GM19324 (cell line): ENCODE results near the gene PIGK.
"Not testable (repeated sequence)": the region's sequence is repeated elsewhere in the genome, so short reads cannot be mapped to it uniquely, and the experiment has no call there.

Experiments used
- ATAC-seq: cut with Tn5 transposase; IDR thresholded peaks from one replicate; pipeline ENCODE4 v1.9.1; 2021; ENCODE audit warnings: mild to moderate bottlenecking, moderate library complexity; ENCODE audit not compliant: unreplicated experiment, low FRiP score

Gene PIGK

DNA sequence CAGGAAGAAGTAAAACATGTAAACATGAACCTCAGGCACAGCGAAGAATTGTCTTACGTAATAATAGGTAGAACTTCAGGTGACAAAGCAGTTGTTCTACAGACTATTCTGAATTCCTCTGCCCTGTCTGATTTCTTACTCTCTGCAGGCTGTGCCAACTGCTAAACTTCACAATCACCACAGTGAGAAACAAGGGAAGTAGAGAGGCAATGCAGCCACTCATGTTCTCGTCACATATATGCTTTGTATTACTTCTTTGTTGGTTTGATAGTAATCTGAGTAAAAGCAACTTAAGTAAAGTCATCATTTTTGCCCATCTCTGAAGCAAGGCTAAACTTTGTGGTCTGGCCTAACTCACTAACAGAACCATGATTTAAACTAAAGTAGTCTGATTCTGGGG, 21.9 kb downstream of the PIGK start:
- ATAC-seq = no peak

DNA sequence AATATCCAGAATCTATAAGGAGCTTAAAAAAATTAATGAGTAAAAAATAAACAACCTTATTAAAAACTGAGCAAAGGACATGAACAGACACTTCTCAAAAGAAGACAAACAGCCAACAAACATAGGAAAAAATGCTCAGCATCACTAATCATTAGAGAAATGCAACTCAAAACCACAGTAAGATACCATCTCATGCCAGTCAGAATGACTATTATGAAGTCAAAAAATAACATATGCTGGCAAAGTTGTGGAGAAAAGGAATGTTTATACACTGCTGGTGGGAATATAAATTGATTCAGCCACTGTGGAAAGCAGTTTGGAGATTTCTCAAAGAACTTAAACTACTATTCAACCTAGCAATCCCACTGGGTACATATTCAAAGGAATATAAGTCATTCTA, 25.3 kb downstream of the PIGK start:
- no peak for ATAC-seq

GRCh38 chr1:77188770-77189169, 30.5 kb downstream of the PIGK start:
- no peak for ATAC-seq

- not testable (repeated sequence) for ATAC-seq
These were observed 32.3 kb downstream of the PIGK start for GRCh38 chr1:77186907-77187306.

- ATAC-seq = no peak
These were observed 37.1 kb downstream of the PIGK start for GRCh38 chr1:77182083-77182482.

GRCh38 chr1:77179632-77180031, 39.6 kb downstream of the PIGK start:
- ATAC-seq = no peak

DNA sequence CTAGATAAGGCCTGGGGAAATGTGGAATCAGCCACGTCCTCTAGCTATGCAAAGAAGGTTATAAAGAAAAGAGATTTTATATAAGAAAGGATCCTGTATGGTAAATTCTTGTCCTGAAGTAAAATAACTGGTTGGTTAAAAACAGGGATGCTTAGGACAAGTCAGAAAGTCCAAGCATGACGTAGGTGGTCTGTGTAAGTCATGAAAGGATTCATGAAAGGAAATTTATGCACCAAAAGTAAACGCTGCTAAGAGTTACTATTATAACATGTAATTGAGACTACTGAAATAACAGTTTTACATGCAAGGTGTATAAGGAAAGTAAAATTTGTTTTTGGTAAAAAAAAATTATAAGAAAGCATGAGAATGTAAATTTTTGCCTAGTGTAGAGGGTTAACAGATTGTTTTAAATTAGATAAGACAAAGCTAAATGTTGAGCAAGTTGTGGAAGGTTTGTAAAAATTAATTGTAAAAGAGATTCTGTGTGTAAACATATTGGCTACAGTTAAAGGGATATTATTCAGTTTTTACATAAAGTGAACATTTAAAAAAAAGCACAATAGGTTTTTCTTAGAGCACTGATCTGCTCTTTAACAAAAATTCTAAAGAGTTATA, 43.9 kb downstream of the PIGK start:
- no peak for ATAC-seq

- ATAC-seq = no peak
These were observed 48.5 kb downstream of the PIGK start for GRCh38 chr1:77170687-77171086.

DNA sequence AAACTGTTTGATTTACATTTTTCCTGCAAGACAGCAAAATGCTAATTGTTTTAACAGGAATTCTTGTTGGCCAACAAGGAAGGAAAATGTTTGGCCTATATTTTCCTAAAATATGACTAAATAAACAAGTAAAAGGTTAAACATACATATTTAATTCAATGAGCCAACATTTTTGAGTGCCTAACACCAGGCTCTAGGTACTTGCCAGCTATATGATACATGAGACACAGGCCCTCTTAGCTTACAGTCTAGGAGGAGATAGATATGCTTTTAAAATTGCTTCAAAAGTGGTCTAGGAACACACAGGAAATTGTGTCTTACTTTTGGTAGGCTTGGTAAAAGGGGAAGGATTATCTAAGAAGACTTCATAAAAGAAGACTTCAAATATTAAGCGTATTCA, 50.9 kb downstream of the PIGK start:
- ATAC-seq = no peak

DNA sequence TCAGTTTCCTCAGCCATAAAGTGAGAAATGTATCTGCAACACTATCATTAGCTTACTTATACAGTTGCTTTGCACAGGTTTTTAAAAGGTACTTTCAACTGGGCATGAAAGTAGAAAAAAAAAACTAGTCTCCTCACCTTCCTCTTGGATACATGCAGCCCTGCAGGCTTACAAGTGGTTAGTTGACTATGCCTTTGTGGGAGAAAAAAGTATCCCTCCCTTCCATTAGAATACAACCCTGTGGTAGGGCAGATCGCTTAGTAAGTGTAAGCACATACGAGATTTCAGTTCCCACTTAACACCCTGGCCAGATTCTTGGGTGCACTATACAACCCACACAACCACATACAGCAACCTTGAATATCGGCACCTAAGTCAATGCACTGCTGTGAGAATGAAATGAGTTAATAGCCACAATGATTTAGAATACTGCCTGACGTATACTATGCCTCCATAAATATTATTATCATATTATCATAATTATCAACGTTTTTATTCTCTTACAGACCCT, 54.7 kb downstream of the PIGK start:
- ATAC-seq = no peak

DNA sequence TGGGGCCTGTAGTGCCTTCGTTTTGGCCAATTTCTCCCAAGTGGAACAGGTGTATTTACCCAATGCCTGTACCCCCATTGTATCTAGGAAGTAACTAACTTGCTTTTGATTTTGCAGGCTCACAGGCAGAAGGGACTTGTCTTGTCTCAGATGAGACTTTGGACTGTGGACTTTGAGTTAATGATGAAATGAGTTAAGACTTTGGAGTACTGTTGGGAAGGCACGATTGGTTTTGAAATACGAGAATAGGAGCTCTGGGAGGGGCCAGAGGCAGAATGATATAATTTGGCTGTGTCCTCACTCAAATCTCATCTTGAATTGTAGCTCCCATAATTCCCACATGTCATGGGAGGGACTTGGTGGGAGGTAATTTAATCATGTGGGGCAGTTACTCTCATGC, 59.5 kb downstream of the PIGK start:
- not testable (repeated sequence) for ATAC-seq

GRCh38 chr1:77156214-77156613, 63.0 kb downstream of the PIGK start:
- ATAC-seq = no peak

DNA sequence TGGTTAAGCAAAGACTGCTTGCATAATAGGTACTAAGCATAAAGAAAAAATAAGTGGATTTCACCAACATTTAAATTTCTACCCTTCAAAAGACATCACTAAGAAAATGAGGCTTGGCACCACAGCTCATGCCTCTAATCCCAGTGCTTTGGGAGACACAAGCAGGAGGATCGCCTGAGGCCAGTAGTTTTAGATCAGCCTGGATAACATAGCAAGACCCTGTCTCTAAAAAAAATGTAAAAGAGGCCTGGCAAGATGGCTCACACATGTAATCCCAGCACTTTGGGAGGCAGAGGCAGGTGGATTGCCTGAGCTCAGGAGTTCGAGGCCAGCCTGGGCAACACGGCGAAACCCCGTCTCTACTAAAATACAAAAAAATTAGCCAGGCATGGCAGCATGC, 73.0 kb downstream of the PIGK start:
- no peak for ATAC-seq

DNA sequence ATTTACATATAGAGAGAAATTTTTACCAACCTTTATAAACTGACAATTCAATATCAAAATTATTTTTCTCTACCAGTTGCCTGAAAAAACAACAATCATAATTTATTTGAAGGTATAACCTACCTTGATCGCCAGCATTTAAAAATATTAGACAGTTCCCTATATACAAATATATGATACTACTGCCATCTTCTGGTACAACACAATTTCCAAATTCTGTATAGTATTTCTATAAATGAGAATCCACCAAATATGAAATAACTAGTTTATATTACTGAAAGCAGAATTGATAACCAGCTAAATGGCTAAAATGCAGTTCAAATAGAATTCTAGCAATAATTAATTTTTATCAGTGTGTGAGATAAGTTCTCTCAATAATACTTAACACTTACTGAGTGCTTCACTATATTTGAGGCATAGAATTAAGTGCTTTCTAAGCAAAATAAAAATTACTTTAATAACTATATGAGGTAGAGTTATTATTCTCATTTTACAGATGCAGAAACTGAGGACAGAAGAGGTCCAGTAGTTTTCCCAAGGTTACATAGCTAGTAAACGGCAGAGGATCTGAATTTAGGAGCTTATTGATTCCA, 75.6 kb downstream of the PIGK start:
- no peak for ATAC-seq

- ATAC-seq = no peak
These were observed 79.8 kb downstream of the PIGK start for GRCh38 chr1:77139389-77139788.

- no peak for ATAC-seq
These were observed 84.9 kb downstream of the PIGK start for GRCh38 chr1:77134359-77134758.

- ATAC-seq = no peak
These were observed 85.4 kb downstream of the PIGK start for GRCh38 chr1:77133731-77134358.

- no peak for ATAC-seq
These were observed 92.9 kb downstream of the PIGK start for GRCh38 chr1:77126307-77126706.

- ATAC-seq = no peak
These were observed 97.7 kb downstream of the PIGK start for GRCh38 chr1:77121503-77121902.

- ATAC-seq = no peak
These were observed 98.3 kb downstream of the PIGK start for GRCh38 chr1:77120950-77121349.

- ATAC-seq = no peak
These were observed 100.5 kb downstream of the PIGK start for GRCh38 chr1:77118712-77119111.

DNA sequence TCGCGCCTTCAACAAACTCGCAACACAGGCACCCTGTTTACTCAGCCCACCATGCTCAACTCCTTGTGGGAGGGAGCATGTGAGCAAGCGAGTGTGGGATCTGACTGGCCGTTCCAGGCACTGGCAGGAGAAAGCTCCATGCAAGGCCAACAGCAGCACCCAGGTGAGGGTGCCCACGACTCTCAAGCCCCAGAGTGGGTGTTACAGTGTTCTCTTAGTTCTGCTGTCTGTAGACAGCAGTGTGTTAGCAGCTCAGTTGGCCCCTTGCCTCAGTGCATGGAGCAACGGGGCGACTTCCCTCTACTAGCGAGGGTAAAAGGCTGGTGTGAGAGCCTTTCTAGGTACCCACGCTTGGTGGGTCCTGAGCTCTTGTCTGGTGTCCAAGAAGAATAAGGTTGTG, 114.6 kb downstream of the PIGK start:
- no peak for ATAC-seq
